Neural progenitor cell (in vitro differentiated cells): Measurements from ENCODE around the gene KCNE1. TPM values are rescaled to one million over a fixed set of nuclear protein-coding genes. Genes with fewer than 3 reads are reported as not detected.

ENCODE experiments used
- DNase-seq: peaks from one replicate; pipeline ENCODE4 v3.0.0-alpha.2; 2016; ENCODE audit warnings: low spot score
- H2AFZ ChIP-seq: fragments of 200-600 bp; sonication (generic); replicated peaks from 2 replicates; pipeline ENCODE4 v1.6.1; 2016; ENCODE audit warnings: antibody characterized with exemption
- H3F3A ChIP-seq: fragments of 200-600 bp; sonication (generic); 2 replicates; pipeline ENCODE4 v1.6.1; 2016; ENCODE audit warnings: antibody characterized with exemption, low read depth
- H3K27ac ChIP-seq: fragments of 200-600 bp; sonication (generic); 2 replicates; pipeline ENCODE4 v1.5.1; 2016; ENCODE audit warnings: mild to moderate bottlenecking
- H3K27me3 ChIP-seq: fragments of 200-600 bp; sonication (generic); 2 replicates; pipeline ENCODE4 v1.6.1; 2016; ENCODE audit warnings: mild to moderate bottlenecking, moderate library complexity
- H3K36me3 ChIP-seq: fragments of 200-600 bp; sonication (generic); 2 replicates; pipeline ENCODE4 v1.5.1; 2016
- H3K4me1 ChIP-seq: fragments of 200-600 bp; sonication (generic); 2 replicates; pipeline ENCODE4 v1.6.1; 2016; ENCODE audit warnings: mixed run types
- H3K4me2 ChIP-seq: fragments of 200-600 bp; sonication (generic); 2 replicates; pipeline ENCODE4 v1.6.1; 2016
- H3K4me3 ChIP-seq: fragments of 200-600 bp; sonication (generic); 2 replicates; pipeline ENCODE4 v1.5.1; 2016
- H3K79me2 ChIP-seq: fragments of 200-600 bp; sonication (generic); 2 replicates; pipeline ENCODE4 v1.6.1; 2016; ENCODE audit warnings: low read depth
- H3K9ac ChIP-seq: fragments of 200-600 bp; sonication (generic); 2 replicates; pipeline ENCODE4 v1.6.1; 2016
- H3K9me3 ChIP-seq: fragments of 200-600 bp; sonication (generic); 2 replicates; pipeline ENCODE4 v1.5.1; 2016; ENCODE audit warnings: low read depth
- H4K20me1 ChIP-seq: fragments of 200-600 bp; sonication (generic); 2 replicates; pipeline ENCODE4 v1.6.1; 2016; ENCODE audit warnings: low read depth
- H3K27ac Mint-ChIP-seq: 3 replicates; pipeline ENCODE4 v1.8.0; 2021; ENCODE audit warnings: mixed read lengths
- H3K27me3 Mint-ChIP-seq: 2 replicates; pipeline ENCODE4 v1.8.0; 2022; ENCODE audit warnings: low read depth, mild to moderate bottlenecking, inconsistent platforms, moderate library complexity, mixed read lengths; ENCODE audit not compliant: insufficient read depth
- H3K36me3 Mint-ChIP-seq: 3 replicates; pipeline ENCODE4 v1.8.0; 2021; ENCODE audit warnings: mixed read lengths
- H3K4me1 Mint-ChIP-seq: 3 replicates; pipeline ENCODE4 v1.8.0; 2021; ENCODE audit warnings: mixed read lengths
- H3K4me3 Mint-ChIP-seq: 3 replicates; pipeline ENCODE4 v1.8.0; 2021; ENCODE audit warnings: mild to moderate bottlenecking, moderate library complexity, mixed read lengths
- H3K9me3 Mint-ChIP-seq: 3 replicates; pipeline ENCODE4 v1.8.0; 2020; ENCODE audit warnings: mixed read lengths
- EZH2 ChIP-seq: fragments of 200-600 bp; sonication (generic); IDR thresholded peaks from 2 replicates; pipeline ENCODE4 v1.6.1; 2017; ENCODE audit warnings: antibody characterized with exemption, mild to moderate bottlenecking, moderate library complexity
- EZH2phosphoT487 ChIP-seq: fragments of 200-600 bp; sonication (generic); IDR thresholded peaks from 2 replicates; pipeline ENCODE4 v1.6.1; 2017; ENCODE audit warnings: antibody characterized with exemption
- total RNA-seq: library from RNA; depleted of rRNA; stranded (reverse); fragments of >200 nt; gene quantifications from 2 replicates; pipeline ENCODE4 v1.2.3, GENCODE V29; 2015; ENCODE audit warnings: low replicate concordance
- TF ChIP-seq, protein P1 (sequence below): fragments of 200-600 bp; sonication (generic); IDR thresholded peaks from 2 replicates; pipeline ENCODE4 v1.5.1; 2017; ENCODE audit warnings: antibody characterized with exemption, mild to moderate bottlenecking

KCNE1 gene
- total RNA-seq, 1 donor from 2014 or later: not detected

GRCh38 chr21:34509151-34509550 lies 2.9 kb downstream of the KCNE1 start:
- DNase-seq: no peak
- H3K4me1 ChIP-seq: peaks cover 13% of the 10 kb centered on the region

GRCh38 chr21:34504595-34504994 lies 7.4 kb downstream of the KCNE1 start:
- TF ChIP-seq, protein P1, sequence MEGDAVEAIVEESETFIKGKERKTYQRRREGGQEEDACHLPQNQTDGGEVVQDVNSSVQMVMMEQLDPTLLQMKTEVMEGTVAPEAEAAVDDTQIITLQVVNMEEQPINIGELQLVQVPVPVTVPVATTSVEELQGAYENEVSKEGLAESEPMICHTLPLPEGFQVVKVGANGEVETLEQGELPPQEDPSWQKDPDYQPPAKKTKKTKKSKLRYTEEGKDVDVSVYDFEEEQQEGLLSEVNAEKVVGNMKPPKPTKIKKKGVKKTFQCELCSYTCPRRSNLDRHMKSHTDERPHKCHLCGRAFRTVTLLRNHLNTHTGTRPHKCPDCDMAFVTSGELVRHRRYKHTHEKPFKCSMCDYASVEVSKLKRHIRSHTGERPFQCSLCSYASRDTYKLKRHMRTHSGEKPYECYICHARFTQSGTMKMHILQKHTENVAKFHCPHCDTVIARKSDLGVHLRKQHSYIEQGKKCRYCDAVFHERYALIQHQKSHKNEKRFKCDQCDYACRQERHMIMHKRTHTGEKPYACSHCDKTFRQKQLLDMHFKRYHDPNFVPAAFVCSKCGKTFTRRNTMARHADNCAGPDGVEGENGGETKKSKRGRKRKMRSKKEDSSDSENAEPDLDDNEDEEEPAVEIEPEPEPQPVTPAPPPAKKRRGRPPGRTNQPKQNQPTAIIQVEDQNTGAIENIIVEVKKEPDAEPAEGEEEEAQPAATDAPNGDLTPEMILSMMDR: no peak
- no peak for TF ChIP-seq EZH2
- H3K4me3 ChIP-seq: no peak overlapping the region
- Mint-ChIP-seq H3K36me3 (no peaks in the 10 kb centered on the region), H3K4me3 (no peak overlapping the region), H3K4me1 (no peaks in the 10 kb centered on the region), H3K27ac (no peak overlapping the region), H3K9me3 (peaks cover 3% of the 10 kb centered on the region), H3K27me3 (peaks cover 2% of the 10 kb centered on the region)
- H3K36me3 ChIP-seq: no peaks in the 10 kb centered on the region
- H3K4me2 ChIP-seq: no peak overlapping the region
- no peaks in the 10 kb centered on the region for H3K9me3 ChIP-seq
- no peaks in the 10 kb centered on the region for H4K20me1 ChIP-seq
- no peaks in the 10 kb centered on the region for H3K27me3 ChIP-seq
- no peak overlapping the region for H3K9ac ChIP-seq
- H2AFZ ChIP-seq: no peak overlapping the region
- H3F3A ChIP-seq: no peaks in the 10 kb centered on the region
- no peak for DNase-seq
- no peak overlapping the region for H3K27ac ChIP-seq
- no peaks in the 10 kb centered on the region for H3K79me2 ChIP-seq
- no peaks in the 10 kb centered on the region for H3K4me1 ChIP-seq

More at GRCh38 chr21:34509151-34509550, 2.9 kb downstream of the KCNE1 start:
- Mint-ChIP-seq H3K27me3 (peaks cover 2% of the 10 kb centered on the region), H3K4me3 (no peak overlapping the region), H3K4me1 (no peaks in the 10 kb centered on the region), H3K27ac (no peak overlapping the region), H3K9me3 (peaks cover 3% of the 10 kb centered on the region), H3K36me3 (no peaks in the 10 kb centered on the region)
- H3K27ac ChIP-seq: no peak overlapping the region
- no peaks in the 10 kb centered on the region for H3F3A ChIP-seq
- H3K4me2 ChIP-seq: no peak overlapping the region
- H2AFZ ChIP-seq: no peak overlapping the region
- H3K9ac ChIP-seq: no peak overlapping the region
- H3K36me3 ChIP-seq: no peaks in the 10 kb centered on the region
- H3K79me2 ChIP-seq: no peaks in the 10 kb centered on the region
- H4K20me1 ChIP-seq: no peaks in the 10 kb centered on the region
- no peaks in the 10 kb centered on the region for H3K9me3 ChIP-seq
- H3K27me3 ChIP-seq: no peaks in the 10 kb centered on the region
- no peak overlapping the region for H3K4me3 ChIP-seq
- TF ChIP-seq EZH2phosphoT487 (no peak), EZH2 (no peak)
- TF ChIP-seq, protein P1: no peak

GRCh38 chr21:34502480-34503106 lies 9.4 kb downstream of the KCNE1 start:
- Histone ChIP-seq H2AFZ (no peak overlapping the region), H3K36me3 (no peaks in the 10 kb centered on the region), H3K27me3 (no peaks in the 10 kb centered on the region), H3K4me1 (no peaks in the 10 kb centered on the region), H3F3A (no peaks in the 10 kb centered on the region), H3K79me2 (no peaks in the 10 kb centered on the region), H3K27ac (no peak overlapping the region), H3K9ac (no peak overlapping the region), H3K9me3 (no peaks in the 10 kb centered on the region), H4K20me1 (no peaks in the 10 kb centered on the region), H3K4me3 (no peak overlapping the region), H3K4me2 (no peak overlapping the region)
- no peak overlapping the region for H3K4me3 Mint-ChIP-seq
- no peaks in the 10 kb centered on the region for H3K4me1 Mint-ChIP-seq
- no peaks in the 10 kb centered on the region for H3K36me3 Mint-ChIP-seq
- peaks cover 9% of the 10 kb centered on the region for H3K9me3 Mint-ChIP-seq
- no peak for DNase-seq
- TF ChIP-seq EZH2phosphoT487: no peak
- TF ChIP-seq, protein P1: no peak
- no peak for TF ChIP-seq EZH2
- peaks cover 4% of the 10 kb centered on the region for H3K27me3 Mint-ChIP-seq
- no peak overlapping the region for H3K27ac Mint-ChIP-seq
